HFF-Myc (cell line): ENCODE measurements around the gene NDUFA6.

Experiments used
- DNase-seq: peaks from one replicate; pipeline ENCODE4 v3.0.0-alpha.2; 2011; ENCODE audit warnings: low read depth; ENCODE audit errors: extremely low read depth
- H3K4me3 ChIP-seq: replicated peaks from 2 replicates; pipeline ENCODE4 v1.5.1; 2011; ENCODE audit warnings: low read depth, mild to moderate bottlenecking, control low read depth, low read length
- TF ChIP-seq, protein P1 (sequence below): IDR thresholded peaks from 2 replicates; pipeline ENCODE4 v1.5.1; 2012; ENCODE audit warnings: mild to moderate bottlenecking, low read depth, low read length, control low read depth; ENCODE audit errors: missing control alignments

The NDUFA6 gene

GRCh38 chr22:42077486-42078125 lies 13.0 kb downstream of the NDUFA6 start:
- DNase-seq, result no peak
- H3K4me3 ChIP-seq, result no peak overlapping the region

DNA sequence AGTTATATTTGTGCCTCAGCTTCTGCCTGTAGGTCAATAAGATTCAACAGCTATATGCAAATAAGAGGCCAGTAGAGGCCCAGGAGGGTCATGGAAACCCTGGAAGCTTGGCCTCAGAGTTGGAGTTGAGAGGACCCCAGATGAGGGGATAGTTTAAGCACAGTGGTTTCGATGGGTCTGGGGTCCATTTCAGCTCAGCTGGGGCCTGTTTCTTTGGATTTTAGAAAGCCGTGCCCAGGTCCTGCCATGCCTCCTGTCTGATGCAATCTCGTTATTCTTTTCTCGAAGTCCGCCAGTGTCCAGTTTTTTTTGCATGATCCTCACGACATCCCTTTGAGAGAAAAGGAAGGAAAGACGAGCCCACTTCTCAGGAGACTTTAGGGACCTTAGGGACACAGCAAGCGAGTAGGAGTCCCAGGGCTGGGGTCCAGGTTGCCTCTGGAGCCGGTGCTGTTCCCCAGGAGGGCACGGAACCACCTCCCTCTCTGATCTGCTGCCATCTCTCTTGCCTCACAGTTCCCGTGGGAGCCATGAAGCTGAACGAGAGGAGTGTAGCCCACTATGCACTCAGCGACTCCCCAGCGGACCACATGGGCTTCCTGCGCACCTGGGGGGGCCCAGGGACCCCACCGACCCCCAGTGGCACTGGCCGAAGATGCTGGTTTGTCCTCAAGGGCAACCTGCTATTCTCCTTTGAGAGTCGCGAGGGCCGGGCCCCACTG lies 13.6 kb downstream of the NDUFA6 start:
- TF ChIP-seq, protein P1, sequence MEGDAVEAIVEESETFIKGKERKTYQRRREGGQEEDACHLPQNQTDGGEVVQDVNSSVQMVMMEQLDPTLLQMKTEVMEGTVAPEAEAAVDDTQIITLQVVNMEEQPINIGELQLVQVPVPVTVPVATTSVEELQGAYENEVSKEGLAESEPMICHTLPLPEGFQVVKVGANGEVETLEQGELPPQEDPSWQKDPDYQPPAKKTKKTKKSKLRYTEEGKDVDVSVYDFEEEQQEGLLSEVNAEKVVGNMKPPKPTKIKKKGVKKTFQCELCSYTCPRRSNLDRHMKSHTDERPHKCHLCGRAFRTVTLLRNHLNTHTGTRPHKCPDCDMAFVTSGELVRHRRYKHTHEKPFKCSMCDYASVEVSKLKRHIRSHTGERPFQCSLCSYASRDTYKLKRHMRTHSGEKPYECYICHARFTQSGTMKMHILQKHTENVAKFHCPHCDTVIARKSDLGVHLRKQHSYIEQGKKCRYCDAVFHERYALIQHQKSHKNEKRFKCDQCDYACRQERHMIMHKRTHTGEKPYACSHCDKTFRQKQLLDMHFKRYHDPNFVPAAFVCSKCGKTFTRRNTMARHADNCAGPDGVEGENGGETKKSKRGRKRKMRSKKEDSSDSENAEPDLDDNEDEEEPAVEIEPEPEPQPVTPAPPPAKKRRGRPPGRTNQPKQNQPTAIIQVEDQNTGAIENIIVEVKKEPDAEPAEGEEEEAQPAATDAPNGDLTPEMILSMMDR, result no peak
- DNase-seq, result no peak
- no peak overlapping the region for H3K4me3 ChIP-seq

More at GRCh38 chr22:42077486-42078125, 13.0 kb downstream of the NDUFA6 start:
- TF ChIP-seq, protein P1, result no peak

- H3K4me3 ChIP-seq, result peak overlapping the region; percentile 49
- TF ChIP-seq, protein P1, result no peak
- no peak for DNase-seq
Observed at GRCh38 chr22:42074846-42075676, 15.5 kb downstream of the NDUFA6 start.

- TF ChIP-seq, protein P1, result no peak
- no peak for DNase-seq
- peak within 1 kb of the TSS; percentile 49 for H3K4me3 ChIP-seq
Observed at GRCh38 chr22:42074132-42074811, 16.3 kb downstream of the NDUFA6 start, which contains the start of gene PHETA2. Gene PHETA2 (plus strand): TSS chr22:42074248. CDS start chr22:42077294, 3,046 bp downstream.

GRCh38 chr22:42073621-42074041 lies 16.9 kb downstream of the NDUFA6 start:
- DNase-seq, result no peak
- H3K4me3 ChIP-seq, result peak overlapping the region; percentile 49; the same call in 1 of the 2 replicates
- TF ChIP-seq, protein P1, result no peak
